Activated naive CD4-positive, alpha-beta T cell treated with anti-CD3 and anti-CD28 coated beads, Interleukin-2, amount 50 U/mL, for 24 hours (primary cell): ENCODE results near the gene CAB39L.

ENCODE experiments used
- H3K27ac Mint-ChIP-seq: one replicate; pipeline ENCODE4 v1.8.0; 2021; ENCODE audit warnings: mild to moderate bottlenecking, mixed read lengths
- H3K27me3 Mint-ChIP-seq: one replicate; pipeline ENCODE4 v1.8.0; 2021; ENCODE audit warnings: mixed read lengths
- H3K36me3 Mint-ChIP-seq: one replicate; pipeline ENCODE4 v1.8.0; 2021; ENCODE audit warnings: mixed read lengths
- H3K4me1 Mint-ChIP-seq: one replicate; pipeline ENCODE4 v1.8.0; 2021; ENCODE audit warnings: mixed read lengths
- H3K4me3 Mint-ChIP-seq: one replicate; pipeline ENCODE4 v1.8.0; 2021; ENCODE audit warnings: mild to moderate bottlenecking, mixed read lengths
- H3K9me3 Mint-ChIP-seq: one replicate; pipeline ENCODE4 v1.8.0; 2021; ENCODE audit warnings: mixed read lengths

Gene CAB39L

DNA sequence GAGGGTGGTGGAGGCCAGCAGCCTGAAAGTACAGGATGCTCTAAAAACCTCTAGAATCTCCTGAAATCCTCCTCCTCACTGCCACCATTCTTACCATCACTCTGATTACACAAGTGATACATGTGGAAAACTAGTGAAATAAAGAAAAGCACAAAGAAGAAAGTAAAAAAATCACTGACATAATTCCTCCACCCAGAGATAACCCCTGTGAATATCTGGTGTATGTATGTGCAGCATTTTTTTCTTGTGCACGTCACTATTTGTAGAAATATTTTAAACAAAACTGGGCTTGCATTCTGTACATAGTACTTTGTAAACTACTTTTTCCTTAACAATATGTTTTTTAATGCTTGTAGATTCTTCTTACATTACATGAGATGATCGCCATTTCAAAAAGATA lies 122.9 kb downstream of the CAB39L start:
- no peak overlapping the region for H3K4me3 Mint-ChIP-seq
- H3K36me3 Mint-ChIP-seq, result peaks cover 2% of the 10 kb centered on the region
- H3K27me3 Mint-ChIP-seq, result no peaks in the 10 kb centered on the region
- peaks cover 13% of the 10 kb centered on the region for H3K4me1 Mint-ChIP-seq
- H3K27ac Mint-ChIP-seq, result no peak overlapping the region
- H3K9me3 Mint-ChIP-seq, result no peaks in the 10 kb centered on the region

DNA sequence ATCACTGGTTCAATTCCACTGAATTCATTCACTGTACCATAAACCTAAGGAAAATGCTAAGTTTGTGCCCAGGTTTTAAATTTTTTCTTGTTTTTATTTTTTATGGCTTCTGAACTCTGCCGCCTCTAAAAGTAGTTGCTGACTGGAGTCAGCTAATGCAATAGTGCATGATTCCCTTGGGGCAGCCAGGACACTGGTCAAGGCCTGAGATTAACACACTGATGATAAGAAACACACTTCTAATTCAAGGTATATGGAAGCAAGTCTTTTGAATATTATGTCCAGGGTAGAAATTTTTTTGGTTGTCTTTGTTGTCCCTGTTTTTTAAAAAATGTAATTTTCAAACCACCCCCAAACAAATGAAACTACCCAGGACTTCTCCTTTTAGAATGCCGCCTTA lies 123.9 kb downstream of the CAB39L start:
- H3K36me3 Mint-ChIP-seq, result peaks cover 2% of the 10 kb centered on the region
- peaks cover 13% of the 10 kb centered on the region for H3K4me1 Mint-ChIP-seq
- H3K27ac Mint-ChIP-seq, result no peak overlapping the region
- H3K27me3 Mint-ChIP-seq, result no peaks in the 10 kb centered on the region
- H3K4me3 Mint-ChIP-seq, result no peak overlapping the region
- no peaks in the 10 kb centered on the region for H3K9me3 Mint-ChIP-seq

DNA sequence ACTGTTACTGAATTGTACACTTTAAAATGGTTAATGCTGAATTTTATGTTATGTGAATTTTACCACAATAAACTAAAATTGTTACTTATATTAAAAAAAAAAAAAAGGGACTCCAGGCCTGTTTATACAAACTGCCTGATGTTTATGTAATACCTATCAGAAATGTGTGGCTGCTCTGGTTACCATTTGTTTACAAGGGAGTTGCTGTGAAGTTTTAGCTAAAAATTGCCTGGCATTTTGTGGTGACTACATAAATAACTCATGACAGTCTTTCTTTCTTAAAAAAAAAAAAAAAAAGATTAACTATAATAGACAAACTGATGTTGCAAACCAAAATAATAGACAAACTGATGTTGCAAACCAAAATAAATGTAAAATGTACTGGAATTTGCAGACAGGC lies 124.3 kb downstream of the CAB39L start:
- H3K27ac Mint-ChIP-seq, result no peak overlapping the region
- no peaks in the 10 kb centered on the region for H3K9me3 Mint-ChIP-seq
- peaks cover 2% of the 10 kb centered on the region for H3K36me3 Mint-ChIP-seq
- H3K4me3 Mint-ChIP-seq, result no peak overlapping the region
- H3K27me3 Mint-ChIP-seq, result no peaks in the 10 kb centered on the region
- H3K4me1 Mint-ChIP-seq, result peaks cover 13% of the 10 kb centered on the region

DNA sequence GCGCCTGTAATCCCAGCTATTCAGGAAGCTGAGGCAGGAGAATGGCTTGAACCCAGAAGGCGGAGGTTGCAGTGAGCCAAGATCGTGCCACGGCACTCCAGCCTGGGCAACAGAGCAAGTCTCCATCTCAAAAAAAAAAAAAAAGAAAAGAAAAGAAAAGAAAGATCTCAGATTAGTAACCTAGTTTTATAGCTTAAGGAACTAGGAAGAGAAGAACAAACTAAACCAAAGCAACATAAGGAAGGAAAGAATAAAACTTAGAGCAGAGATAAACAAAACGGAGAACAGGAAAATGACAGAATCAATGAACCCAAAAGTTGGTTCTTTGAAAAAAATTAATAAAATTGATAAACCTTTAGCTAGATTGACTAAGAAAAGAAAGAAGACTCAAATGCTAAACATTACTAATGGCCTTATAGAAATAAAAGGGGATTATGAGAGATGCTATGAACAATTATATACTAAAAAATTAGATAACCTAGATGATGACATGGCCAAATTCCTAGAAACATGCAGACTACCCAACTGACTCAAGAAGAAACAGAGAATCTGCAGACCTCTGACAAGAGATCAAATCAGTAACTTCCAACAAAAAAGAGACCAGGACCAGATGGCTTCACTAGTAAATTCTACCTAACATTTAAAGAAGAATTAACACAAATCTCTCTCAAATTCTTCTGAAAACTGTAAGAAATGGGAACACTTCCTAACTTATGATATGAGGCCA lies 127.9 kb downstream of the CAB39L start:
- Mint-ChIP-seq H3K9me3 (no peaks in the 10 kb centered on the region), H3K36me3 (peaks cover 2% of the 10 kb centered on the region), H3K4me1 (peaks cover 7% of the 10 kb centered on the region), H3K27me3 (no peaks in the 10 kb centered on the region), H3K27ac (no peak overlapping the region), H3K4me3 (no peak overlapping the region)

GRCh38 chr13:49315036-49315565 lies 128.8 kb downstream of the CAB39L start:
- no peaks in the 10 kb centered on the region for H3K9me3 Mint-ChIP-seq
- no peaks in the 10 kb centered on the region for H3K27me3 Mint-ChIP-seq
- H3K4me1 Mint-ChIP-seq, result no peaks in the 10 kb centered on the region
- H3K36me3 Mint-ChIP-seq, result peaks cover 2% of the 10 kb centered on the region
- H3K4me3 Mint-ChIP-seq, result no peak overlapping the region
- no peak overlapping the region for H3K27ac Mint-ChIP-seq

DNA sequence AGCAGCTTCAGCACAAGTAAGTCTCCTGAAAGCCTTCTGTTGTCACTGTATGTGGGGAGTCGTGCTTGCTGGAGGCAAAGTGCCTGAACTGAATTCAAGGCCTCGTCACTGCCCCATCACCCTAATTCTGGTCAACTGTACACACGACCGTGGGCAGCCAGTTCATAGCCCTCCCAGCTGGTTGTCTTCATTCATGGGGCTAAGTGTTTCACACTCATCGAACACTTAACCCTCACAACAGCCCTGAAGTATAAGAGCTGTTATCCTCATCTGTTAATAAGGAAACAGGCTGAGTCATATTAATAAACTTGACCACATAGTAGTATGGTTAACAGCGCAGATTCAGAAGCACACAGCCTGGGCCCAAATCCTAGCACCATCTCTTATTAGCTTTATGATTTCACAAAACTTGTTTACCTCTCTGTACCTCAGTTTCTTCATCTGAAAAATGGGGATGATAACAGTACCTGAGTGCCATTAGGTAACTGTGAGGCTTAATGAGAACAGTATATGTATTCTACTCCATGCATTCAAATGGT lies 129.5 kb downstream of the CAB39L start:
- Mint-ChIP-seq H3K4me1 (no peaks in the 10 kb centered on the region), H3K9me3 (no peaks in the 10 kb centered on the region), H3K36me3 (peaks cover 7% of the 10 kb centered on the region), H3K27me3 (no peaks in the 10 kb centered on the region), H3K4me3 (no peak overlapping the region), H3K27ac (no peak overlapping the region)

DNA sequence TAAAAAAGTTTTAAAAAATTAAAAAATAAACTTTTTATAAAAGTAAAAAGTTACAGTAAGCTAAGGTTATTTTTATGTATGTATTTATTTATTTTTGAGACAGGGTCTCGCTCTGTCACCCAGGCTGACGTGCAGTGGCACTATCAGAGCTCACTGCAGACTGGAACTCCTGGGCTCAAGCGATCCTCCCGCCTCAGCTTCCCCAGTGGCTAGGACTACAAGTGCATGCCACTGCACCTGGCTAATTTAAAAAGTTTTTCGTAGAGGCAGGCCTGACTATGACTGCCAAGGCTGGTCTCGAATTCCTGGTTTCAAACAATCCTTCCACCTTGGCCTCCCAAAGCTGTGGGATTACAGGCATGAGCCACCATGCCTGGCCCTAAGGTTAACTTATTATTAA lies 132.0 kb downstream of the CAB39L start:
- Mint-ChIP-seq H3K27ac (no peak overlapping the region), H3K4me3 (no peak overlapping the region), H3K4me1 (no peaks in the 10 kb centered on the region), H3K27me3 (no peaks in the 10 kb centered on the region), H3K9me3 (no peaks in the 10 kb centered on the region), H3K36me3 (peaks cover 7% of the 10 kb centered on the region)

- no peak overlapping the region for H3K4me3 Mint-ChIP-seq
- H3K27ac Mint-ChIP-seq, result no peak overlapping the region
- H3K9me3 Mint-ChIP-seq, result no peaks in the 10 kb centered on the region
- peaks cover 4% of the 10 kb centered on the region for H3K36me3 Mint-ChIP-seq
- H3K27me3 Mint-ChIP-seq, result no peaks in the 10 kb centered on the region
- no peaks in the 10 kb centered on the region for H3K4me1 Mint-ChIP-seq
Observed at GRCh38 chr13:49310251-49310650, 133.6 kb downstream of the CAB39L start.

DNA sequence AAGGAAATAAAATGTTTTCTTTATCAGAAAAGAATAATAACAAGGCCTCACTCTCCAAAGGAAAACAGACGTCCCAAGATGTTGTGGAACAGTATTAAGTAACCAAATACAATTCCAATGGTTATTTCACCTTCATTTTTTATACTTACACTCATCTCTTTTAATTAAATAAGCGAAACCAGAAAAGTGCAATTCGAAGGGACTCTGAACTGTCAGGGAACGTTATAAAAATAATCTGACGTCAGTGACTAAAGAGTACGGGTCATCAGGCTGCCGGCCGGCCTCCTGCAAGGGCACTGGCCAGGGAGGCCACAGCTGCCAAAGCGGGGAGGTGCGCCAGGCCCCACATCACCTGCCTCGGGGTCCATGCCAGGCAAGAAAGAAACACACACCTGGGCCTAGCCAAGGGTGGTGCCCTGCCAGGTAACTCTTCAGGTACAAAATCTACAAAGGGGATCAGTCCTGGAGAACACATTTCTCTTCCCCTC lies 134.9 kb downstream of the CAB39L start:
- H3K9me3 Mint-ChIP-seq, result no peaks in the 10 kb centered on the region
- H3K27me3 Mint-ChIP-seq, result no peaks in the 10 kb centered on the region
- no peak overlapping the region for H3K27ac Mint-ChIP-seq
- H3K4me3 Mint-ChIP-seq, result no peak overlapping the region
- H3K36me3 Mint-ChIP-seq, result peaks cover 4% of the 10 kb centered on the region
- H3K4me1 Mint-ChIP-seq, result no peaks in the 10 kb centered on the region

DNA sequence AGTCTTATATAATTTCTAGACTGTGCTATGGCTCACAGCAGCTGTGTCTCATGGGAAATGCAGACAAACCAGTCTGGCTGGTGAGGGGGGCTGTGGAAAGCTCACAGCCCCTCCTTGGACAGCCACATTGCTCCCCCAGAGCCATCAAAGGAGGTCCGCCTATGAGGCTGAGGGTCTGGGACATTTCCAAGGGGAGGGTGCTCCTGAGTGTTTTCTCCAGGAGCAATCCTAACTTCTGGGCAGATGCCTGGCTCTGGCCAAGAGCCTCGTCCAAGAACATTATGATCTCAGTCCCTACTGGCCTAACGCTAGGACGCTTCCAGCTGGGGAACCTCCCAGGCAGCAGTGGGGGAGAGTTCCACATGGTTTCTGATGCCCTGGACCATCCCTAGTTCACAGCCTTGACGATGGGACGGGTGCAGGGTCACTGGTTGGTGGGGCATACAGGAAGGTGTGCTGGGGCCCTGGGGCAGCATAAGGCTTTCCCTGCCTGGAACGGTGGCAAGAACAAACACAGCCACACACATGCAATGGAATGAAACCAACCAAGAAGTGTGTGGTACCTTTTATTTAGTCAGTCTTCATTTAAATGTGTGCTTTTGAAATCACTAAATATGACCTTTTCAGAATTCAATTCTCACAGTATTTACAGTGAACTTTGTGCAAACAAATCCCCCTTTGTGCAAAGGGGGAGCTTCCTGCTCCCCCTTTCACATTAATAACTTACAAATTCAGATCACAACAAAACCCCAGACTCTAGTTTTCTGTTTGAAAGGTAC lies 135.6 kb downstream of the CAB39L start:
- H3K9me3 Mint-ChIP-seq, result no peaks in the 10 kb centered on the region
- H3K27ac Mint-ChIP-seq, result no peak overlapping the region
- H3K4me3 Mint-ChIP-seq, result no peak overlapping the region
- no peaks in the 10 kb centered on the region for H3K27me3 Mint-ChIP-seq
- H3K36me3 Mint-ChIP-seq, result peaks cover 4% of the 10 kb centered on the region
- H3K4me1 Mint-ChIP-seq, result no peaks in the 10 kb centered on the region

GRCh38 chr13:49307365-49307764 lies 136.5 kb downstream of the CAB39L start:
- H3K4me1 Mint-ChIP-seq, result peaks cover 5% of the 10 kb centered on the region
- H3K4me3 Mint-ChIP-seq, result no peak overlapping the region
- no peak overlapping the region for H3K27ac Mint-ChIP-seq
- no peaks in the 10 kb centered on the region for H3K9me3 Mint-ChIP-seq
- H3K27me3 Mint-ChIP-seq, result no peaks in the 10 kb centered on the region
- peaks cover 4% of the 10 kb centered on the region for H3K36me3 Mint-ChIP-seq

- Mint-ChIP-seq H3K27me3 (no peaks in the 10 kb centered on the region), H3K4me1 (peaks cover 18% of the 10 kb centered on the region), H3K9me3 (no peaks in the 10 kb centered on the region), H3K36me3 (peaks cover 4% of the 10 kb centered on the region), H3K4me3 (no peak overlapping the region), H3K27ac (peak overlapping the region; percentile 23)
Observed at GRCh38 chr13:49305792-49306425, 138.0 kb downstream of the CAB39L start.

GRCh38 chr13:49304763-49305700 lies 138.8 kb downstream of the CAB39L start:
- no peak overlapping the region for H3K4me3 Mint-ChIP-seq
- H3K36me3 Mint-ChIP-seq, result peaks cover 4% of the 10 kb centered on the region
- no peak overlapping the region for H3K27ac Mint-ChIP-seq
- H3K27me3 Mint-ChIP-seq, result no peaks in the 10 kb centered on the region
- H3K9me3 Mint-ChIP-seq, result no peaks in the 10 kb centered on the region
- H3K4me1 Mint-ChIP-seq, result peaks cover 18% of the 10 kb centered on the region

- Mint-ChIP-seq H3K36me3 (no peaks in the 10 kb centered on the region), H3K27ac (no peak overlapping the region), H3K4me1 (peaks cover 18% of the 10 kb centered on the region), H3K27me3 (no peaks in the 10 kb centered on the region), H3K4me3 (no peak overlapping the region), H3K9me3 (no peaks in the 10 kb centered on the region)
Observed at GRCh38 chr13:49304356-49304755, 139.5 kb downstream of the CAB39L start.
